T-cell (primary cell): ENCODE data around the gene RBKS. TPM values are rescaled to one million over a fixed set of nuclear protein-coding genes. Genes with fewer than 3 reads are reported as not detected.

Experiments used
- ATAC-seq, 4 experiments: fragments of 200-7000 bp in 3 of 4; fragments of 150-1000 bp in 1 of 4; cut with Tn5 transposase; replicated peaks in 1 of 4; 1 replicate in 3 of 4; 2 replicates in 1 of 4; pipeline ENCODE4 v1.10.0; 2021; ENCODE audit warnings: moderate library complexity in 3 of 4, mild to moderate bottlenecking in 2 of 4, moderate number of reproducible peaks in 1 of 4
- CTCF ChIA-PET, 2 donors: fragments of 300-600 bp; sonication (Branson Sonifier 250); formaldehyde crosslinking; loops; one replicate each; lab custom pipeline; 2022; ENCODE audit warnings: antibody characterized with exemption in 2 of 2; lab: Charles Lee
- POLR2A ChIA-PET, 2 donors: fragments of 300-600 bp; sonication (Branson Sonifier 250); formaldehyde crosslinking; loops; one replicate each; lab custom pipeline; 2022; ENCODE audit warnings: antibody characterized with exemption in 2 of 2; lab: Charles Lee
- DNase-seq, 35 experiments: peaks; one replicate each; pipeline versions ENCODE4 v3.0.0 to v3.0.0-alpha.2; 2013 to 2023
- H3K27ac ChIP-seq: one replicate; pipeline ENCODE4 v1.5.1; 2013; ENCODE audit warnings: low read length
- H3K27me3 ChIP-seq, 2 experiments: replicated peaks in 1 of 2; 1 replicate in 1 of 2; 2 replicates in 1 of 2; pipeline versions ENCODE4 v1.6.1 to v1.7.0; 2013; ENCODE audit warnings: low read length in 1 of 2, mixed read lengths in 1 of 2; ENCODE audit not compliant: control insufficient read depth in 2 of 2, insufficient read depth in 2 of 2; ENCODE audit errors: extremely low read depth in 1 of 2
- H3K36me3 ChIP-seq, 2 donors: 1 replicate in 1 of 2; 2 replicates in 1 of 2; pipeline versions ENCODE4 v1.6.1 to v1.7.0; 2013; ENCODE audit warnings: low read length in 1 of 2; ENCODE audit not compliant: control insufficient read depth in 2 of 2, insufficient read depth in 1 of 2; ENCODE audit errors: extremely low read depth in 1 of 2
- H3K4me1 ChIP-seq, 2 experiments: 1 replicate in 1 of 2; 2 replicates in 1 of 2; pipeline versions ENCODE4 v1.6.1 to v1.7.0; 2013; ENCODE audit warnings: low read length in 2 of 2, mixed read lengths in 1 of 2; ENCODE audit not compliant: insufficient read depth in 2 of 2, control insufficient read depth in 1 of 2; ENCODE audit errors: extremely low read depth in 1 of 2
- H3K4me3 ChIP-seq, 2 donors: 1 replicate in 1 of 2; 2 replicates in 1 of 2; pipeline versions ENCODE4 v1.5.1 to v1.7.0; 2013; ENCODE audit warnings: mild to moderate bottlenecking in 2 of 2, low read length in 1 of 2, moderate library complexity in 1 of 2; ENCODE audit not compliant: control insufficient read depth in 1 of 2; ENCODE audit errors: extremely low read depth in 1 of 2
- H3K9me3 ChIP-seq: 2 replicates; pipeline ENCODE4 v1.7.0; 2013
- H3K27ac Mint-ChIP-seq, 2 donors: one replicate each; pipeline ENCODE4 v1.8.0; 2020 to 2021; ENCODE audit warnings: mild to moderate bottlenecking in 2 of 2, mixed read lengths in 2 of 2
- H3K27me3 Mint-ChIP-seq, 2 donors: one replicate each; pipeline ENCODE4 v1.8.0; 2021 to 2022; ENCODE audit warnings: mixed read lengths in 2 of 2
- H3K36me3 Mint-ChIP-seq: one replicate; pipeline ENCODE4 v1.8.0; 2021; ENCODE audit warnings: mixed read lengths
- H3K4me1 Mint-ChIP-seq, 3 donors: one replicate each; pipeline ENCODE4 v1.8.0; 2020 to 2022; ENCODE audit warnings: mixed read lengths in 3 of 3, mild to moderate bottlenecking in 1 of 3
- H3K4me3 Mint-ChIP-seq, 3 donors: one replicate each; pipeline ENCODE4 v1.8.0; 2020 to 2022; ENCODE audit warnings: mild to moderate bottlenecking in 3 of 3, mixed read lengths in 3 of 3, moderate library complexity in 3 of 3
- H3K9me3 Mint-ChIP-seq, 3 donors: one replicate each; pipeline ENCODE4 v1.8.0; 2020 to 2022; ENCODE audit warnings: mixed read lengths in 3 of 3
- WGBS: methylation state at CpG from one replicate; pipeline ENCODE4 v1.1.5; 2013; ENCODE audit warnings: missing lambda C conversion rate; ENCODE audit not compliant: insufficient coverage; 5-methylcytosine and 5-hydroxymethylcytosine counted together
- total RNA-seq, 35 experiments: library from RNA in 6 of 35; stranded (reverse) in 6 of 35; fragments of 120-200 nt in 1 of 35; gene quantifications; one replicate each; pipeline versions ENCODE4 v1.2.1 to v1.2.4 and lab custom pipeline; 2013 to 2026

The RBKS gene
- total RNA-seq, 5 donors from 2014 or later (not counting 1 experiment from before 2014, with no cell fraction given): 1.1 to 6.7 (median 1.5) TPM

GRCh38 chr2:27823135-27823534, 67.1 kb downstream of the RBKS start:
- no peak for ATAC-seq
- no peak for DNase-seq
- H3K4me1 Mint-ChIP-seq: no peaks in the 10 kb centered on the region
- H3K4me3 Mint-ChIP-seq: no peak overlapping the region
- no peaks in the 10 kb centered on the region for H3K27me3 Mint-ChIP-seq
- H3K27ac Mint-ChIP-seq: no peak overlapping the region
- H3K27ac ChIP-seq: no peak overlapping the region
- peaks cover 25% of the 10 kb centered on the region for H3K36me3 Mint-ChIP-seq
- no CpG with 5 or more reads among the region's 5 CpGs for WGBS
- POLR2A ChIA-PET: no interaction called here
- CTCF ChIA-PET: no interaction called here
- H3K9me3 Mint-ChIP-seq: peaks cover 5 to 13% (median 8%) of the 10 kb centered on the region in 3 donors
- no peak overlapping the region for H3K4me3 ChIP-seq
- H3K9me3 ChIP-seq: peaks cover 2% of the 10 kb centered on the region
- H3K27me3 ChIP-seq: no peaks in the 10 kb centered on the region
- H3K36me3 ChIP-seq: no peaks in the 10 kb centered on the region
- H3K4me1 ChIP-seq: no peaks in the 10 kb centered on the region

GRCh38 chr2:27822049-27822448, 68.1 kb downstream of the RBKS start:
- WGBS: 100% methylated on average over 1 of the region's 1 CpG
- peaks cover 2% of the 10 kb centered on the region for H3K9me3 ChIP-seq
- no peaks in the 10 kb centered on the region for H3K36me3 ChIP-seq
- no peak overlapping the region for H3K27ac ChIP-seq
- ChIA-PET POLR2A (no interaction called here), CTCF (no interaction called here)
- no peak overlapping the region for H3K4me3 Mint-ChIP-seq
- no peak for ATAC-seq
- no peak overlapping the region for H3K4me3 ChIP-seq
- no peaks in the 10 kb centered on the region for H3K4me1 Mint-ChIP-seq
- peaks cover 17% of the 10 kb centered on the region for H3K36me3 Mint-ChIP-seq
- H3K4me1 ChIP-seq: no peaks in the 10 kb centered on the region
- H3K27ac Mint-ChIP-seq: no peak overlapping the region
- DNase-seq: no peak
- H3K9me3 Mint-ChIP-seq: peaks cover 5 to 13% (median 8%) of the 10 kb centered on the region in 3 donors
- no peaks in the 10 kb centered on the region for H3K27me3 Mint-ChIP-seq
- no peaks in the 10 kb centered on the region for H3K27me3 ChIP-seq

GRCh38 chr2:27815860-27816438, 74.2 kb downstream of the RBKS start:
- no peaks in the 10 kb centered on the region for H3K9me3 Mint-ChIP-seq
- CTCF ChIA-PET: no interaction called here
- no peak overlapping the region for H3K27ac Mint-ChIP-seq
- ATAC-seq (no peak), DNase-seq (no peak)
- Histone ChIP-seq H3K27me3 (no peaks in the 10 kb centered on the region), H3K4me1 (no peaks in the 10 kb centered on the region), H3K4me3 (no peak overlapping the region), H3K36me3 (no peaks in the 10 kb centered on the region), H3K27ac (no peak overlapping the region), H3K9me3 (no peaks in the 10 kb centered on the region)
- H3K27me3 Mint-ChIP-seq: no peaks in the 10 kb centered on the region
- POLR2A ChIA-PET: no interaction called here
- H3K4me3 Mint-ChIP-seq: no peak overlapping the region
- peaks cover 2% of the 10 kb centered on the region for H3K36me3 Mint-ChIP-seq
- WGBS: 95% methylated on average over 2 of the region's 4 CpGs
- H3K4me1 Mint-ChIP-seq: no peaks in the 10 kb centered on the region

- CTCF ChIA-PET: no interaction called here
- no peaks in the 10 kb centered on the region for H3K36me3 Mint-ChIP-seq
- no peaks in the 10 kb centered on the region for H3K27me3 ChIP-seq
- H3K27me3 Mint-ChIP-seq: no peaks in the 10 kb centered on the region
- no peak overlapping the region for H3K4me3 Mint-ChIP-seq
- POLR2A ChIA-PET: interaction anchor here in 1 of 2 donors (0.5 kb wide), 1 partner anchor 26 kb away, joined by 4 read pairs; no protein-coding TSS in a partner anchor
- no peak overlapping the region for H3K27ac Mint-ChIP-seq
- DNase-seq (no peak), ATAC-seq (no peak)
- 91% methylated on average over 1 of the region's 1 CpG for WGBS
- H3K4me1 ChIP-seq: no peaks in the 10 kb centered on the region
- H3K36me3 ChIP-seq: no peaks in the 10 kb centered on the region
- H3K9me3 ChIP-seq: no peaks in the 10 kb centered on the region
- H3K9me3 Mint-ChIP-seq: no peaks in the 10 kb centered on the region
- H3K27ac ChIP-seq: no peak overlapping the region
- no peak overlapping the region for H3K4me3 ChIP-seq
- no peaks in the 10 kb centered on the region for H3K4me1 Mint-ChIP-seq
These were observed 75.4 kb downstream of the RBKS start for GRCh38 chr2:27814758-27815157.

GRCh38 chr2:27811768-27812167, 78.4 kb downstream of the RBKS start:
- POLR2A ChIA-PET: no interaction called here

GRCh38 chr2:27810455-27810854, 79.7 kb downstream of the RBKS start:
- Mint-ChIP-seq H3K4me3 (no peak overlapping the region), H3K4me1 (no peaks in the 10 kb centered on the region), H3K27ac (no peak overlapping the region), H3K9me3 (no peaks in the 10 kb centered on the region), H3K36me3 (no peaks in the 10 kb centered on the region), H3K27me3 (no peaks in the 10 kb centered on the region)
- Histone ChIP-seq H3K36me3 (no peaks in the 10 kb centered on the region), H3K27me3 (no peaks in the 10 kb centered on the region), H3K4me3 (no peak overlapping the region), H3K9me3 (no peaks in the 10 kb centered on the region), H3K27ac (no peak overlapping the region), H3K4me1 (no peaks in the 10 kb centered on the region)
- no peak for ATAC-seq
- no peak for DNase-seq
- POLR2A ChIA-PET: interaction anchor here in 1 of 2 donors (0.6 kb wide), 1 partner anchor 80 kb away, joined by 3 read pairs; the partner anchor contains the start of genes BABAM2 and RBKS
- WGBS: 88% methylated on average over 1 of the region's 3 CpGs
- CTCF ChIA-PET: no interaction called here

More at GRCh38 chr2:27811768-27812167, 78.4 kb downstream of the RBKS start:
- Mint-ChIP-seq H3K4me3 (no peak overlapping the region), H3K4me1 (no peaks in the 10 kb centered on the region), H3K9me3 (no peaks in the 10 kb centered on the region), H3K36me3 (no peaks in the 10 kb centered on the region), H3K27ac (no peak overlapping the region), H3K27me3 (no peaks in the 10 kb centered on the region)
- DNase-seq (no peak), ATAC-seq (no peak)
- no peak overlapping the region for H3K4me3 ChIP-seq
- CTCF ChIA-PET: no interaction called here
- no peak overlapping the region for H3K27ac ChIP-seq
- WGBS: no CpG with 5 or more reads among the region's 1 CpG
- H3K36me3 ChIP-seq: no peaks in the 10 kb centered on the region
- H3K9me3 ChIP-seq: no peaks in the 10 kb centered on the region
- H3K27me3 ChIP-seq: no peaks in the 10 kb centered on the region
- no peaks in the 10 kb centered on the region for H3K4me1 ChIP-seq
